ENCODE measurements around the gene TBC1D21. TPM values are rescaled to one million over a fixed set of nuclear protein-coding genes. Genes with fewer than 3 reads are reported as not detected.

Gene TBC1D21
- total RNA-seq, 1 experiment from 2014 or later, result not detected

DNA sequence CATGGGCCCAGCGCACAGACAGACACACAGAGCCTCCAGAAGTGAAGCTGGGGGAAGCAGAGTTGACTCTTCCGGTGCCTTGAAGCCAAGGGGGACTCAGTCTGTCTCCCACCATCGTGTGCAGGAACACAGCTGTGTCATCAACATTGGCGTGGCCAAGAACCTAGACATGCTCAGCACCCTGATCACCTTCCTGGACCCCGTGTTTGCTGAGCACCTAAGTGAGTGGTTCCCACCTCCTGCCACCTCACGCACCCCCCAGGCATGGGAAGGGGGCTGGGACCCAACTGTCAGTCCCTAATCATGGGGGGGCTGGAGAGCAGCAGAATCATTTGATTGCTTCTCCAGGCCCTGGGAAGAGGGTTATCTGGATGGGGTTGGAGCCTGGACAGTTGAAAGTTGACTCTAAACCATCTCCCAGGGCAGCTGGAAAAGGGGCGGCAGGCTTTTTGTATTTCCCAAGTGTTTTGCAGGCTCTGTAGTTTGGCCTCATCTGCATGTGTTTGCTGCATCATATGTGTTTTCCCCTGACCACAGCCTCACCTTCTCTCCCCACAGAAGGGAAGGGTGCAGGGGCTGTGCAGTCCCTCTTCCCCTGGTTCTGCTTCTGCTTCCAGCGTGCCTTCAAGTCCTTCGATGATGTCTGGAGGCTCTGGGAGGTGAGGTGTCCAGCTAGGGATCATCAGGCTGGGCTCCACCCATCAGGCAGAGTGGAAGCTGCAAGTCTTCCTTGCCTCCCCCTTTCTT, 12.8 kb downstream of the TBC1D21 start:
- H3K27me3 ChIP-seq (replicated peaks; ENCODE audit: insufficient read depth, low read depth, low read length, poor library complexity), result no peaks in the 10 kb centered on the region
- CTCF ChIA-PET, result no interaction called here
- intact Hi-C loops (cut with micrococcal nuclease; ENCODE audit: unreplicated experiment), result no loop called here
- no peak for DNase-seq (ENCODE audit: low spot score)
- TF ChIP-seq, protein P1, sequence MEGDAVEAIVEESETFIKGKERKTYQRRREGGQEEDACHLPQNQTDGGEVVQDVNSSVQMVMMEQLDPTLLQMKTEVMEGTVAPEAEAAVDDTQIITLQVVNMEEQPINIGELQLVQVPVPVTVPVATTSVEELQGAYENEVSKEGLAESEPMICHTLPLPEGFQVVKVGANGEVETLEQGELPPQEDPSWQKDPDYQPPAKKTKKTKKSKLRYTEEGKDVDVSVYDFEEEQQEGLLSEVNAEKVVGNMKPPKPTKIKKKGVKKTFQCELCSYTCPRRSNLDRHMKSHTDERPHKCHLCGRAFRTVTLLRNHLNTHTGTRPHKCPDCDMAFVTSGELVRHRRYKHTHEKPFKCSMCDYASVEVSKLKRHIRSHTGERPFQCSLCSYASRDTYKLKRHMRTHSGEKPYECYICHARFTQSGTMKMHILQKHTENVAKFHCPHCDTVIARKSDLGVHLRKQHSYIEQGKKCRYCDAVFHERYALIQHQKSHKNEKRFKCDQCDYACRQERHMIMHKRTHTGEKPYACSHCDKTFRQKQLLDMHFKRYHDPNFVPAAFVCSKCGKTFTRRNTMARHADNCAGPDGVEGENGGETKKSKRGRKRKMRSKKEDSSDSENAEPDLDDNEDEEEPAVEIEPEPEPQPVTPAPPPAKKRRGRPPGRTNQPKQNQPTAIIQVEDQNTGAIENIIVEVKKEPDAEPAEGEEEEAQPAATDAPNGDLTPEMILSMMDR (conservative IDR thresholded peaks at IDR 0.05; ENCODE audit: low read depth, low read length), result no peak
- TF ChIP-seq EZH2 (IDR thresholded peaks at IDR 0.05; ENCODE audit: borderline replicate concordance, low read depth, low read length, poor library complexity, severe bottlenecking), result no peak
- H3K36me3 ChIP-seq (ENCODE audit: insufficient read depth, low read length, poor library complexity, severe bottlenecking), result no peaks in the 10 kb centered on the region
- H3K4me3 ChIP-seq (ENCODE audit: low read depth, low read length, poor library complexity, severe bottlenecking), result no peak overlapping the region
- H3K4me1 ChIP-seq (ENCODE audit: insufficient read depth, low read length, poor library complexity, severe bottlenecking), result no peaks in the 10 kb centered on the region
- no peaks in the 10 kb centered on the region for H3K9me3 ChIP-seq (ENCODE audit: low read depth, low read length, poor library complexity, severe bottlenecking)
- no peak overlapping the region for H3K27ac ChIP-seq (ENCODE audit: low read depth, low read length, poor library complexity, severe bottlenecking)
- POLR2A ChIA-PET (ENCODE audit: low non-redundant PET), result no interaction called here
- BruUV-seq (replicated peaks), result no TSS peak

GRCh38 chr15:73886717-73887345, 13.5 kb downstream of the TBC1D21 start:
- Histone ChIP-seq H3K27ac (ENCODE audit: low read depth, low read length, poor library complexity, severe bottlenecking) (no peak overlapping the region), H3K4me1 (ENCODE audit: insufficient read depth, low read length, poor library complexity, severe bottlenecking) (no peaks in the 10 kb centered on the region), H3K27me3 (replicated peaks; ENCODE audit: insufficient read depth, low read depth, low read length, poor library complexity) (no peaks in the 10 kb centered on the region), H3K4me3 (ENCODE audit: low read depth, low read length, poor library complexity, severe bottlenecking) (no peak overlapping the region), H3K36me3 (ENCODE audit: insufficient read depth, low read length, poor library complexity, severe bottlenecking) (no peaks in the 10 kb centered on the region), H3K9me3 (ENCODE audit: low read depth, low read length, poor library complexity, severe bottlenecking) (no peaks in the 10 kb centered on the region)
- no peak for DNase-seq (ENCODE audit: low spot score)
- intact Hi-C loops (cut with micrococcal nuclease; ENCODE audit: unreplicated experiment), result no loop called here
- no TSS peak for BruUV-seq (replicated peaks)
- POLR2A ChIA-PET (ENCODE audit: low non-redundant PET), result no interaction called here
- no peak for TF ChIP-seq EZH2 (IDR thresholded peaks at IDR 0.05; ENCODE audit: borderline replicate concordance, low read depth, low read length, poor library complexity, severe bottlenecking)
- TF ChIP-seq, protein P1 (conservative IDR thresholded peaks at IDR 0.05; ENCODE audit: low read depth, low read length), result no peak
- CTCF ChIA-PET, result no interaction called here

DNA sequence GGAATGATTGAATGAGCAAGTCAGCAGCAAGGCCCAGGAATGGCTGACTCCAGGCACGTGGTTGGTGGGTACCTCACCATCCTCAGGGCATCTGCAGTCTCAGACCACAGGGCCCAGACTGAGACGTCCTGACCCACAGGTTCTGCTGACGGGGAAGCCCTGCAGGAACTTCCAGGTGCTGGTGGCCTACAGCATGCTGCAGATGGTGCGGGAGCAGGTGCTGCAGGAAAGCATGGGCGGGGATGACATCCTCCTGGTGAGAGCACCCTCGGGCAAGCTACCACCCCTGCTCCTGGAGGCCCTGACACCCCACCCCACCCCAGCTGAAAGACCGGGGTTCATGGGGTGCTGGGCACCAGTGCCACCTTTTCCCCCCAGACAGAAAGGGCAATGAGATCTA, 14.1 kb downstream of the TBC1D21 start:
- TF ChIP-seq, protein P1 (conservative IDR thresholded peaks at IDR 0.05; ENCODE audit: low read depth, low read length), result no peak
- TF ChIP-seq EZH2 (IDR thresholded peaks at IDR 0.05; ENCODE audit: borderline replicate concordance, low read depth, low read length, poor library complexity, severe bottlenecking), result no peak
- intact Hi-C loops (cut with micrococcal nuclease; ENCODE audit: unreplicated experiment), result no loop called here
- Histone ChIP-seq H3K27ac (ENCODE audit: low read depth, low read length, poor library complexity, severe bottlenecking) (no peak overlapping the region), H3K27me3 (replicated peaks; ENCODE audit: insufficient read depth, low read depth, low read length, poor library complexity) (no peaks in the 10 kb centered on the region), H3K4me3 (ENCODE audit: low read depth, low read length, poor library complexity, severe bottlenecking) (no peak overlapping the region), H3K36me3 (ENCODE audit: insufficient read depth, low read length, poor library complexity, severe bottlenecking) (no peaks in the 10 kb centered on the region), H3K9me3 (ENCODE audit: low read depth, low read length, poor library complexity, severe bottlenecking) (no peaks in the 10 kb centered on the region), H3K4me1 (ENCODE audit: insufficient read depth, low read length, poor library complexity, severe bottlenecking) (no peaks in the 10 kb centered on the region)
- ChIA-PET CTCF (no interaction called here), POLR2A (ENCODE audit: low non-redundant PET) (no interaction called here)
- no TSS peak for BruUV-seq (replicated peaks)
- DNase-seq (ENCODE audit: low spot score), result no peak

Measured in A673 (cell line).